ENCODE results near the gene USP6NL. TPM values are rescaled to one million over a fixed set of nuclear protein-coding genes. Genes with fewer than 3 reads are reported as not detected.

USP6NL gene
- polyA plus RNA-seq, 3 donors: 5.5 to 7.7 (median 6.7) TPM

GRCh38 chr10:11501600-11501999, 109.8 kb downstream of the USP6NL start:
- Histone ChIP-seq H3K9me3 (replicated peaks in 1 of 2; ENCODE audit: control insufficient read depth in 1 of 2, insufficient read depth in 1 of 2, low read length in 2 of 2) (no peaks in the 10 kb centered on the region), H2AFZ (ENCODE audit: insufficient read depth, low read depth, low read length, poor library complexity, severe bottlenecking) (no peak overlapping the region), H3K9ac (ENCODE audit: insufficient read depth, low read length, poor library complexity, severe bottlenecking) (no peak overlapping the region), H3K79me2 (ENCODE audit: insufficient read depth, low read length) (no peaks in the 10 kb centered on the region), H3K4me3 (replicated peaks in 1 of 3; ENCODE audit: low read depth in 2 of 3, low read length in 3 of 3) (no peak overlapping the region), H3K4me2 (replicated peaks; ENCODE audit: extremely low read depth, low read length, poor library complexity, severe bottlenecking) (no peak overlapping the region), H4K20me1 (ENCODE audit: insufficient read depth, low read length) (no peaks in the 10 kb centered on the region), H3K27ac (ENCODE audit: low read depth in 1 of 2, low read length in 2 of 2) (no peak overlapping the region), H3K27me3 (ENCODE audit: control insufficient read depth in 2 of 2, insufficient read depth in 2 of 2, low read length in 2 of 2) (no peaks in the 10 kb centered on the region), H3K36me3 (replicated peaks in 1 of 2; ENCODE audit: control insufficient read depth in 1 of 2, insufficient read depth in 2 of 2, low read length in 2 of 2) (peaks cover 3 to 5% of the 10 kb centered on the region in 2 donors), H3K4me1 (ENCODE audit: control insufficient read depth in 1 of 2, insufficient read depth in 2 of 2, low read length in 2 of 2) (no peaks in the 10 kb centered on the region)
- H3K27ac Mint-ChIP-seq: no peak overlapping the region
- intact Hi-C loops (cut with micrococcal nuclease): no loop called here
- H3K9me3 Mint-ChIP-seq: no peaks in the 10 kb centered on the region
- WGBS (ENCODE audit: insufficient coverage): no CpG with 5 or more reads among the region's 3 CpGs
- DNase-seq: no peak
- H3K4me3 Mint-ChIP-seq: no peak overlapping the region
- peaks cover 0 to 3% (median 0%) of the 10 kb centered on the region in 3 donors for H3K27me3 Mint-ChIP-seq (ENCODE audit: low read depth in 3 of 3)
- peaks cover 19 to 21% of the 10 kb centered on the region in 2 donors for H3K36me3 Mint-ChIP-seq
- H3K4me1 Mint-ChIP-seq: no peaks in the 10 kb centered on the region
- TF ChIP-seq CTCF (IDR thresholded peaks at IDR 0.05): no peak

- no peak overlapping the region for H3K4me3 ChIP-seq (replicated peaks in 1 of 3; ENCODE audit: low read depth in 2 of 3, low read length in 3 of 3)
- H3K79me2 ChIP-seq (ENCODE audit: insufficient read depth, low read length): no peaks in the 10 kb centered on the region
- H3K27ac ChIP-seq (ENCODE audit: low read depth in 1 of 2, low read length in 2 of 2): no peak overlapping the region
- Mint-ChIP-seq H3K27me3 (ENCODE audit: low read depth in 3 of 3) (peaks cover 0 to 1% (median 0%) of the 10 kb centered on the region in 3 donors), H3K9me3 (no peaks in the 10 kb centered on the region), H3K36me3 (peaks cover 20 to 27% of the 10 kb centered on the region in 2 donors), H3K27ac (peak overlapping the region in 1 of 7 donors; percentile 58), H3K4me1 (no peaks in the 10 kb centered on the region), H3K4me3 (no peak overlapping the region)
- no peaks in the 10 kb centered on the region for H3K4me1 ChIP-seq (ENCODE audit: control insufficient read depth in 1 of 2, insufficient read depth in 2 of 2, low read length in 2 of 2)
- WGBS (ENCODE audit: insufficient coverage): 100% methylated on average over 1 of the region's 4 CpGs
- H3K9me3 ChIP-seq (replicated peaks in 1 of 2; ENCODE audit: control insufficient read depth in 1 of 2, insufficient read depth in 1 of 2, low read length in 2 of 2): no peaks in the 10 kb centered on the region
- no peak overlapping the region for H3K4me2 ChIP-seq (replicated peaks; ENCODE audit: extremely low read depth, low read length, poor library complexity, severe bottlenecking)
- TF ChIP-seq CTCF (IDR thresholded peaks at IDR 0.05): no peak
- no peaks in the 10 kb centered on the region for H4K20me1 ChIP-seq (ENCODE audit: insufficient read depth, low read length)
- no peak for DNase-seq
- intact Hi-C loops (cut with micrococcal nuclease): no loop called here
- no peaks in the 10 kb centered on the region for H3K27me3 ChIP-seq (ENCODE audit: control insufficient read depth in 2 of 2, insufficient read depth in 2 of 2, low read length in 2 of 2)
- no peak overlapping the region for H2AFZ ChIP-seq (ENCODE audit: insufficient read depth, low read depth, low read length, poor library complexity, severe bottlenecking)
- H3K36me3 ChIP-seq (replicated peaks in 1 of 2; ENCODE audit: control insufficient read depth in 1 of 2, insufficient read depth in 2 of 2, low read length in 2 of 2): peaks cover 3 to 12% of the 10 kb centered on the region in 2 donors
- no peak overlapping the region for H3K9ac ChIP-seq (ENCODE audit: insufficient read depth, low read length, poor library complexity, severe bottlenecking)
Measured at GRCh38 chr10:11499425-11500071, 111.9 kb downstream of the USP6NL start.

Data from CD14-positive monocyte (primary cell).